KMS-11 (cell line): ENCODE data around the gene CAMP.

Experiments used
- H2AFZ ChIP-seq: fragments of 200-600 bp; sonication (generic); 2 replicates; pipeline ENCODE4 v1.6.1; 2016; ENCODE audit warnings: antibody characterized with exemption, mixed run types, low read depth
- H3K27ac ChIP-seq: fragments of 200-600 bp; sonication (generic); 2 replicates; pipeline ENCODE4 v1.6.1; 2016; ENCODE audit warnings: mild to moderate bottlenecking, mixed run types
- H3K27me3 ChIP-seq: fragments of 200-600 bp; sonication (generic); 2 replicates; pipeline ENCODE4 v1.6.1; 2017; ENCODE audit warnings: mild to moderate bottlenecking, low read depth, mixed run types, moderate library complexity; ENCODE audit not compliant: insufficient read depth
- H3K36me3 ChIP-seq: fragments of 200-600 bp; sonication (generic); 2 replicates; pipeline ENCODE4 v1.6.1; 2017; ENCODE audit warnings: mild to moderate bottlenecking, mixed run types; ENCODE audit not compliant: insufficient read depth
- H3K4me1 ChIP-seq: fragments of 200-600 bp; sonication (generic); 2 replicates; pipeline ENCODE4 v1.6.1; 2016; ENCODE audit warnings: mild to moderate bottlenecking, low read depth, mixed run types; ENCODE audit not compliant: poor library complexity, severe bottlenecking
- H3K4me2 ChIP-seq: fragments of 200-600 bp; sonication (generic); 2 replicates; pipeline ENCODE4 v1.7.0; 2016; ENCODE audit warnings: mild to moderate bottlenecking, mixed run types
- H3K4me3 ChIP-seq: fragments of 200-600 bp; sonication (generic); IDR thresholded peaks from 2 replicates; pipeline ENCODE4 v1.6.1; 2017; ENCODE audit warnings: low read depth, low read length, mixed read lengths; ENCODE audit not compliant: insufficient read depth
- H3K79me2 ChIP-seq: fragments of 200-600 bp; sonication (generic); 2 replicates; pipeline ENCODE4 v1.6.1; 2016; ENCODE audit warnings: low read depth, mixed run types; ENCODE audit not compliant: insufficient read depth
- H3K9ac ChIP-seq: fragments of 200-600 bp; sonication (generic); 2 replicates; pipeline ENCODE4 v1.6.1; 2016; ENCODE audit warnings: mild to moderate bottlenecking, mixed run types
- H4K20me1 ChIP-seq: fragments of 200-600 bp; sonication (generic); 2 replicates; pipeline ENCODE4 v1.6.1; 2016; ENCODE audit warnings: mild to moderate bottlenecking, mixed run types; ENCODE audit not compliant: insufficient read depth
- CTCF ChIP-seq: fragments of 200-600 bp; sonication (generic); conservative IDR thresholded peaks from 2 replicates; pipeline ENCODE4 v1.6.1; 2017; ENCODE audit warnings: low read depth, mild to moderate bottlenecking, antibody characterized with exemption, low read length, moderate library complexity, mixed read lengths

CAMP gene

GRCh38 chr3:48244461-48244860 is 21.2 kb downstream of the CAMP start:
- H2AFZ ChIP-seq: no peak overlapping the region
- no peak for TF ChIP-seq CTCF
- H3K36me3 ChIP-seq: no peaks in the 10 kb centered on the region
- H3K79me2 ChIP-seq: no peaks in the 10 kb centered on the region
- H3K4me3 ChIP-seq: no peak overlapping the region
- no peak overlapping the region for H3K4me2 ChIP-seq
- H3K4me1 ChIP-seq: peaks cover 5% of the 10 kb centered on the region
- no peaks in the 10 kb centered on the region for H4K20me1 ChIP-seq
- no peak overlapping the region for H3K9ac ChIP-seq
- no peak overlapping the region for H3K27ac ChIP-seq
- no peaks in the 10 kb centered on the region for H3K27me3 ChIP-seq

GRCh38 chr3:48245136-48245535 is 21.8 kb downstream of the CAMP start:
- H3K27me3 ChIP-seq: no peaks in the 10 kb centered on the region
- H3K36me3 ChIP-seq: no peaks in the 10 kb centered on the region
- H3K9ac ChIP-seq: no peak overlapping the region
- H3K79me2 ChIP-seq: no peaks in the 10 kb centered on the region
- no peak for TF ChIP-seq CTCF
- no peaks in the 10 kb centered on the region for H4K20me1 ChIP-seq
- peaks cover 5% of the 10 kb centered on the region for H3K4me1 ChIP-seq
- no peak overlapping the region for H3K4me2 ChIP-seq
- no peak overlapping the region for H2AFZ ChIP-seq
- no peak overlapping the region for H3K27ac ChIP-seq
- H3K4me3 ChIP-seq: no peak overlapping the region

- Histone ChIP-seq H3K4me1 (no peaks in the 10 kb centered on the region), H3K36me3 (no peaks in the 10 kb centered on the region), H3K79me2 (no peaks in the 10 kb centered on the region), H3K9ac (no peak overlapping the region), H3K4me3 (no peak overlapping the region), H4K20me1 (no peaks in the 10 kb centered on the region), H3K27me3 (no peaks in the 10 kb centered on the region), H2AFZ (no peak overlapping the region), H3K4me2 (no peak overlapping the region), H3K27ac (no peak overlapping the region)
- TF ChIP-seq CTCF: no peak
Observed at GRCh38 chr3:48247401-48247811, 24.1 kb downstream of the CAMP start.

GRCh38 chr3:48248095-48248850 is 25.0 kb downstream of the CAMP start:
- no peaks in the 10 kb centered on the region for H4K20me1 ChIP-seq
- H3K36me3 ChIP-seq: no peaks in the 10 kb centered on the region
- no peak overlapping the region for H3K9ac ChIP-seq
- no peak for TF ChIP-seq CTCF
- H3K4me3 ChIP-seq: no peak overlapping the region
- H3K4me1 ChIP-seq: no peaks in the 10 kb centered on the region
- H3K27ac ChIP-seq: no peak overlapping the region
- H3K79me2 ChIP-seq: no peaks in the 10 kb centered on the region
- H3K4me2 ChIP-seq: no peak overlapping the region
- H3K27me3 ChIP-seq: no peaks in the 10 kb centered on the region
- H2AFZ ChIP-seq: no peak overlapping the region
